ENCODE data around the gene NDUFS7.

The NDUFS7 gene

GRCh38 chr19:1386945-1387683 lies 3.4 kb downstream of the NDUFS7 start:
- no peak for DNase-seq

GRCh38 chr19:1387684-1388636 lies 4.3 kb downstream of the NDUFS7 start:
- DNase-seq: no peak

- DNase-seq: no peak
Observed at GRCh38 chr19:1388637-1389026, 4.9 kb downstream of the NDUFS7 start.

DNA sequence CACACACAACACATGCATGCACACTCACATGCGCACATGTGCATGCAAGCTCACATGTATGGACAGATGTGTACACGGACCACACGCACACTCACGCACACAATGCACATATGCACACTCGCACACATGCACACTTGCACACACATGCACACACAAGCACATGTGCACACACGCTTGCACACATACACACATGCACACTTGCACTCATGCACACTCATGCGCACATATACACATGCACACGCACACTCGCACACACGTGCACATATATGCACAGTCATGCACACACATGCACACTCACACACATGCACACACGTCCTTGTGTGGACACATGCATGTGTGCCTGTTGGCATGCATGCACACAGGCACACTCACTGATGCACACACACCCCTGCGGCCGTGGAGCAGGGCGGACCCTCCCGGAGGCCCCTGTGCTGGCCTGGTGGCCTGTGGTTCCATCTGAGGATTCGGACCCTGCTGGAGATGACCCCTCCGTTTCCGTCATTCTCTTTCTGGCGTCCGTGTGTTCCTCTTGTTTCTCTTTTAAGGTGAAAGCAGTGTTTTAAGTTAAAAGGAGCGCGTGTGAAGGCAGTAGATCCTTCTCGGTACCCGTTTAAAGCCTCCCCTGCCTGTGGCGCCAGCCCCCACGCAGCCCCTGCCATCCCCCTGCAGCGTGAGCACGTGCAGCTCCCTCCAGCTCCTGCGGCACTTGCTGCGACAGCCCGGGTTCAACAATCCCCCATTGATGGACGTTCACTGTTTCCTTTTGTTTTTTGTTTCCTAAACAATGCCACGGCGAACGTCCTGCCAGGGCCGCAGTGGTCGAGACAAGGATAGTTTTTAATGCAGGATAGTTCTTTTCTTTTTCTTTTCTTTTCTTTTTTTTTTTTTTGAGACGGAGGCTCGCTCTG lies 5.6 kb downstream of the NDUFS7 start:
- no peak for DNase-seq

GRCh38 chr19:1390890-1391423 lies 7.2 kb downstream of the NDUFS7 start:
- DNase-seq: no peak

DNA sequence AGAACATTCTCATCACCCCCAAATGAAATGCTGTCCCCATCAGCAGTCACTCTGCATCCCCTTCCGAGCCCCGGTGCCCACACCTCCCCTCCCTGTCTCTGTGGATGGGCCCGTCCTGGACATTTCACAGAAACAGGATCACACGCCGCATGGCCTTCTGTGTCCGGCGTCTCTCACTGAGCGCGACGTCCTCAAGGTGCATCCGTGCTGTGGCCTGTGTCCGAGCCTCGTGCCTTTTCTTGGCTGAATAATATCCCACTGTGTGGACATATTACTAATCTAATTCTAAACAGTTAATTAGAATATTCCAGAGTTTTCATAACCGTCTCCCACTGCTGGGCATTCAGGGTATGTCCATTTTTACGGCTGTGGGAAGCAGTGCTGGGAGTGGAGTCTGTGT lies 8.7 kb downstream of the NDUFS7 start:
- no peak for DNase-seq

DNA sequence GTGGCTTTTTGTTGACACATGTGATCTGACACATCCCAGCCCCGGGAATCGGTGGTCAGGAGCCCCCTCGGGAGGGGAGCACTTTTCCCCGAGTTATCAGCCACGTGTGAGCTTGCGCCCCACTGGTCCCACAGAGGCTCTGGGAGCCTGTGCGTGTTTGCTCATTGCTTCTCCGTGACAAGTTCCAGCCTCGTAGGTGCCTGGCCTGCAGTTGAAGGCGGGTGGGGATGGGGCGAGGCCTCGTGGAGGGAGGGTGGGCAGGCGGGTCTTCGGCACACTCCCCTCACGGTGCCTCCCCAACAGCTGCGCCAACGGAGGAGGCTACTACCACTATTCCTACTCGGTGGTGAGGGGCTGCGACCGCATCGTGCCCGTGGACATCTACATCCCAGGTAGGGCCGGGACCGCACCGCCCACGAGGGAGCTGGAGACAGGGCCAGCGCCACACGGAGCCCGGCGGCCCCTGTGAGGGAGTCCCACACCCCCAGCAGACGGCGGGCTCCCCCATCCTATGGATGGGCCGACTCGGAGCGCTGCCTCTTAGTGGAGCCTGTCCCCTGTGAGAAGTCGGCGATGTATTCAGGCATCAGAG lies 9.3 kb downstream of the NDUFS7 start:
- DNase-seq: no peak

DNA sequence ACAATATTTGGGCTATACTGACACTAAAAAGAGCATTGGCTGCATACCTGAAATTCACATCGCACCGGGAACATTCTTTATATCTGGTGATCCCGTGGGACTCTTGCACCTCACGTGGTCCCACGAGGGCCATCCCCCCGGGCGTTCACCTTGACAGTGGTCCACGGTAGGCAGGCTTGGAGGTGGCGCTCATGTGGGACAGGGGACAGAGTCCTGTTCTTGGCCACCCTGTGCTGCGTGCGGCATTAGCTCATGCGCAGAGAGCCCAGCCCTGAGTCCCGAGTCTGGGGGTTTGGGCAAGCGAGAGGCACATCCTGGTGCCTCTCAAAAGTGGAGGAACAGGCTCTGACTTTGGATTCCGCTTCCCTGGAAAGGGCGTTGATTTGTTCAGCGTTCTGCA lies 10.1 kb downstream of the NDUFS7 start:
- DNase-seq: no peak

GRCh38 chr19:1394252-1395193 lies 10.8 kb downstream of the NDUFS7 start:
- no peak for DNase-seq

- DNase-seq: no peak
Observed at GRCh38 chr19:1395194-1396018, 11.7 kb downstream of the NDUFS7 start.

DNA sequence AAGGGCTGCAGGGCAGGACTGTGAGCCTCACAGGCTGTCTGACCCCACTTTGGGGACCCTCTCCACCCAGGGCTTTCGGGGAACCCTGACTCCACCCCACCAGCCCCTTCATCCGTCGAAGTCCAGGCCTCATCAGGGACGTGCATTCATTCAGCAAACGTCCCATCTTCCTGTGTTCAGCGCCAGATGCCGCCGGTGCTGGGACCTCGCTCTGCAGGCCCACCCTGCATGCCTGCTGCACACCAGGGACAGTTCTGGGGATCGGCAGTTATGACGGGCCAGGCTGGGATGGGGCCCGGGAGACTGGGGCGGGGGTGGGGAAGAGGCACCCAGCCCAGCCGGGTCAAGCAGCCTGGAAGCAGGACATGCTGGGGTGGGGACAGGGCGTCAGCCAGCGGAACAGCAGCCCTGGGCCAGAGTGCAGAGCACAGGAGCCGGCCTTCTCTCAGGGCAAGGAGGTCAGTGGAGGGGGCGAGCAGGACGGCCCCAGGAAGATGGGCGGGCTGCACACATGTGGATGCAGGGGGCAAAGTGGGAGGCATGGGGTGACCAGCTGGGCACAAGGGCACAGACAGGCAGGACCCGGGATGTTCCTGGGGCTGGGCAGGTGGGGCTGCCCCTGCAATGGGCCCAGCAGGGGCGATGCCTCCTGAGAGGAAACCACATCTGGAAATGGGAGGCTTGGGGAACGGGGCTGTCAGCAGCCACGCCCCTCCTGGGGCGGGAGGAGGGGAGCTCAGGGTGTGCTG lies 12.5 kb downstream of the NDUFS7 start:
- DNase-seq: no peak

DNA sequence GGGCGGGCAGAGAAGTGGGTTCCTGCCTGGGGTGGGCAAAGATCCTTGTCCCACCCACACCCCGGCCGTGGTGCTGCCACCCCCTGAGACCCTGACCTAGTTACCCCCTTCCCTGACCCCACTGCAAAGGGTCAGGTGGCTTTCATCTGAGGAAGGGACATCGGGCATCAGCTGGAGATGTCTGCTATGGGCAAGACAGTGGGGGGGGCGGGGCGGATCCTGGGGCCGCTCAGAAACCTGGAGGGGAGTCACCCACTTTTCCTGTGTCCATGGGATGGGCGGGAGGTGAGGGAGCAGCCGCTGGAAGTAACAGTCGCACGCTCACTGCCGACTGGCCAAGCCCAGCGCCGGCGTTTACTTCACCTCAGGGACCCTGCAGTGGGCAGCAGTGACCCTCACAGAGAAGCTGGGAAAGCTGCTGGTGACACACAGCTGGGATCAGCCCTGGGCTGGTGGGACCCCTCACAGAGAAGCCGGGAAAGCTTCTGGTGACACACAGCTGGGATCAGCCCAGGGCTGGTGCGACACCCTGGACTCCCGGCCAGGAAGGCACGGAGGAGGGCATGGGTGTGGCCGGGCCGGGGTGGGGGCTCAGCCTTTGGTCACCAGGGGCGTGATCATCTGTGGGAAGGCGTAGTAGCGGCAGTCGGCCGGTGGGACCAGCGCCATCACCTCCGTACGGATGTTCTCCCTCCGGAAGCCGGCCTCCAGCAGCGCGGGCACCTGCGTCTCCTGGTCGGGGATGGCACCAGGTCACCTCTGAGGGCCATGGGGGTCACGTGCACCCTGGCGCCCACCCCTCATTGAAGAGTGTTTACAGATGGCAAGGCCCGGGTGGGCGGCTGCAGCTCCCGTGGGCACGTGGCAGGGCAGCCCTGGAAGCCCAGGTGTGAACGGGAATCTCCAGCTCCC lies 13.3 kb downstream of the NDUFS7 start:
- DNase-seq: no peak

- no peak for DNase-seq
Observed at GRCh38 chr19:1397838-1398237, 14.1 kb downstream of the NDUFS7 start.

- DNase-seq: no peak
Observed at GRCh38 chr19:1399079-1399478, 15.4 kb downstream of the NDUFS7 start.

DNA sequence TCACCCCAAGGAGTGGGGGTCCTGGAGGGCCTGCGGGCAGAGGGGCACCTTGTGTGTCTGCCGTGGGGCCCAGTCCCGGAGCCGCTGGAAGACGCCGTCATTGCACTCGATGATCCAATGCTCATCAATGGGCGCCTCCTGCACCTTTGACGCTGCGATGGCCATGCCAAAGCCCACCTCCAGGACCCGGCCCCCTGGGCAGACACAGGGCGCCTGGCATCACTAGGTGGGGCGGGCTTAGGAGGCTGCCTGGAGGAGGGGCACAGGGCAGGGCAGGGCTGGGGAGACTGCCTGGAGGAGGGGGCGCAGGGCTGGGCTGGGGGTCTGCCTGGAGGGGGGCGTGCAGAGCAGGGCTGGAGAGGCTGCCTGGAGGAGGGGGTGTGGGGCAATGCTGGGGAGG lies 16.0 kb downstream of the NDUFS7 start:
- no peak for DNase-seq

DNA sequence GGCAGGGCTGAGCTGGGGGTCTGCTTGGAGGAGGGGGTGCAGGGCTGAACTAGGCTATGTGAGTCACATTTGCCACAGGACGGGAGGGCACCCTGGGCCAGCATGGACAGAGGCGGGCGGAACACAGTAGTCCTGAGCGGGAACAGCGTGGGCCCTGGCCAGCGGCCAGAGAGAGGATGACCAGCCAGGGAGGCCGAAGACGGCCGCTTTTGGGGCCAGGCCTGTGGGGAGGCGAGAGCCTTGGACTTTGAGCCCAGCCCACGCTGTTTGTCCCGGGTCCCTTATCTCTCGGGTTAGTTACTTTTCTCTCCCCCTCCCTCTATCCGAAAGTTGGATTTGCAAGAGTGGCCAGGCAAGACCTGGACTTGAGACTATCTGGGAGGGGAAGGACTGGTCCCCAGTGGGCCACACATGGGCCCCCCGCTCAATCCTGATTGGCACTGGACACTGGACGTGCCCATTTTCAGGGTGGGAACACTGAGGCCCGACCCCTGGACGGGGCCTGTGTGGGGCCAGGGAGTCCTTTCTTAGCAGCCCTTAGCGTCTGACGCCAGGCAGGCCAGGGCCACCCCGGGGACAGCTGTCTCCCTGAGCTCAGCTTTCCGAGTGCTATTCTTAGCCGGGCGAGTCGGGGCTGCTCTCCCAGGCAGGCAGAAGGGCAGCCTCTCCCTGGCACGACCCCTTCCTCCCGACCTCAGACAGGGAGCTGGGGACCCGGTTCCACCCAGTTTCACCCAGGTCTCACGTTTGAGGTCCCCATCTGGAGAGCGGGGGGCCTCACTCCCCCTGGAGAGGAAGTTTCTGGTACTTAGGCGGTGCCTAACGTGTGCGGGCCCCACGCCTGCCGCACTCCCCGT lies 16.8 kb downstream of the NDUFS7 start:
- no peak for DNase-seq
